Endothelial cell of umbilical vein (primary cell): ENCODE results near the gene ZNF366. TPM values are rescaled to one million over a fixed set of nuclear protein-coding genes. Genes with fewer than 3 reads are reported as not detected.

ENCODE experiments used
- BruUV-seq: library from RNA; stranded (reverse); fragments of 400-500 nt; replicated peaks from 2 replicates; lab custom pipeline; 2021; lab: Mats Ljungman, UMichigan
- CTCF ChIA-PET: fragments of 300-600, 350-600 bp; sonication (Branson Sonifier 250); formaldehyde crosslinking; loops from one replicate; lab custom pipeline; 2021; ENCODE audit warnings: antibody characterized with exemption, inconsistent platforms; lab: Charles Lee
- POLR2A ChIA-PET: fragments of 300-600, 350-600 bp; sonication (Branson Sonifier 250); formaldehyde crosslinking; loops from one replicate; lab custom pipeline; 2021; ENCODE audit warnings: antibody characterized with exemption, inconsistent platforms; lab: Charles Lee
- DNase-seq: peaks from one replicate; pipeline ENCODE4 v3.0.0-alpha.2; 2011; ENCODE audit warnings: low read depth, low spot score
- FAIRE-seq: peaks from 2 replicates; lab custom pipeline; 2011; peaks lifted over from hg19 to GRCh38; lab: Jason Lieb, UNC
- H2AFZ ChIP-seq: 2 replicates; pipeline ENCODE4 v1.6.0; 2012; ENCODE audit warnings: low read depth, low read length, control low read depth, inconsistent platforms
- H3K27ac ChIP-seq: 2 replicates; pipeline ENCODE4 v1.5.1; 2011; ENCODE audit warnings: low read depth, mild to moderate bottlenecking, control low read depth, low read length, moderate library complexity; ENCODE audit not compliant: insufficient read depth
- H3K27me3 ChIP-seq, 2 experiments: 2 replicates each; pipeline versions ENCODE4 v1.6.0 to v1.6.1; 2011; ENCODE audit warnings: low read length in 2 of 2, mixed read lengths in 1 of 2; ENCODE audit not compliant: control insufficient read depth in 2 of 2, insufficient read depth in 2 of 2
- H3K36me3 ChIP-seq, 2 experiments: 2 replicates in 1 of 2; 3 replicates in 1 of 2; pipeline ENCODE4 v1.5.1; 2011; ENCODE audit warnings: low read length in 2 of 2, mild to moderate bottlenecking in 1 of 2, moderate library complexity in 1 of 2; ENCODE audit not compliant: control insufficient read depth in 2 of 2, insufficient read depth in 2 of 2; ENCODE audit errors: extremely low read depth in 1 of 2
- H3K4me1 ChIP-seq: 3 replicates; pipeline ENCODE4 v1.5.1; 2011; ENCODE audit warnings: mild to moderate bottlenecking, low read length; ENCODE audit not compliant: control insufficient read depth, insufficient read depth; ENCODE audit errors: extremely low read depth
- H3K4me2 ChIP-seq: 2 replicates; pipeline ENCODE4 v1.6.1; 2011; ENCODE audit warnings: low read length, control low read depth, mixed read lengths; ENCODE audit not compliant: insufficient read depth
- H3K4me3 ChIP-seq, 3 experiments: fragments of 200-600 bp in 1 of 3; sonication (generic), shearing (Covaris generic) in 1 of 3; replicated peaks in 1 of 3; 2 replicates each; pipeline ENCODE4 v1.5.1; 2011 to 2016; ENCODE audit warnings: control low read depth in 3 of 3, low read length in 3 of 3, mild to moderate bottlenecking in 2 of 3, inconsistent platforms in 1 of 3, low read depth in 1 of 3, moderate library complexity in 1 of 3; ENCODE audit not compliant: insufficient read depth in 1 of 3
- H3K79me2 ChIP-seq: 2 replicates; pipeline ENCODE4 v1.6.0; 2012; ENCODE audit warnings: low read length, inconsistent platforms; ENCODE audit not compliant: control insufficient read depth, insufficient read depth
- H3K9ac ChIP-seq: replicated peaks from 2 replicates; pipeline ENCODE3; 2011; ENCODE audit warnings: low read length, control low read depth; ENCODE audit not compliant: insufficient read depth; ENCODE audit errors: extremely low read depth
- H3K9me1 ChIP-seq: replicated peaks from 3 replicates; pipeline ENCODE4 v1.6.0; 2011; ENCODE audit warnings: mild to moderate bottlenecking, low read length; ENCODE audit not compliant: control insufficient read depth, insufficient read depth; ENCODE audit errors: extremely low read depth
- H3K9me3 ChIP-seq: replicated peaks from 2 replicates; pipeline ENCODE4 v1.5.1; 2012; ENCODE audit warnings: low read length, inconsistent platforms; ENCODE audit not compliant: control insufficient read depth, insufficient read depth
- H4K20me1 ChIP-seq: replicated peaks from 2 replicates; pipeline ENCODE3; 2011; ENCODE audit warnings: mild to moderate bottlenecking, low read length; ENCODE audit not compliant: control insufficient read depth, insufficient read depth; ENCODE audit errors: extremely low read depth
- EZH2 ChIP-seq: IDR thresholded peaks from 2 replicates; pipeline ENCODE4 v1.6.1; 2012; ENCODE audit warnings: borderline replicate concordance, low read depth, mild to moderate bottlenecking, moderate library complexity, low read length, inconsistent platforms; ENCODE audit not compliant: severe bottlenecking
- FOS ChIP-seq: IDR thresholded peaks from 2 replicates; pipeline ENCODE4 v1.6.1; 2011; ENCODE audit warnings: mild to moderate bottlenecking, low read length, moderate library complexity, borderline replicate concordance; ENCODE audit not compliant: insufficient read depth
- GATA2 ChIP-seq: IDR thresholded peaks from 2 replicates; pipeline ENCODE4 v1.7.0; 2011; ENCODE audit warnings: low read depth, mild to moderate bottlenecking, moderate library complexity, mixed read lengths, low read length; ENCODE audit not compliant: insufficient read length, insufficient read depth
- JUN ChIP-seq: IDR thresholded peaks from 2 replicates; pipeline ENCODE4 v1.6.1; 2011; ENCODE audit warnings: borderline replicate concordance, low read depth; ENCODE audit not compliant: insufficient read length, insufficient read depth
- MYC ChIP-seq: IDR thresholded peaks from one replicate; pipeline ENCODE4 v1.6.1; 2011; ENCODE audit warnings: mild to moderate bottlenecking, low read depth, low read length
- POLR2A ChIP-seq: IDR thresholded peaks from 2 replicates; pipeline ENCODE4 v1.6.1; 2012; ENCODE audit warnings: low read depth, mild to moderate bottlenecking, control low read depth, low read length
- POLR2AphosphoS5 ChIP-seq: IDR thresholded peaks from 2 replicates; pipeline ENCODE4 v1.6.1; 2012; ENCODE audit warnings: low read depth, mild to moderate bottlenecking, control low read depth, low read length, moderate library complexity; ENCODE audit not compliant: insufficient read depth
- dilution Hi-C: fragments of 300-500 bp; cut with MboI; formaldehyde crosslinking; loops from one replicate; pipeline ENCODE4 v1.15.0; 2019; ENCODE audit warnings: low sequenced_read_pairs; ENCODE audit not compliant: extremely low pct_ligation_motif_present
- intact Hi-C: fragments of 100-400 bp; cut with micrococcal nuclease; formaldehyde crosslinking; loops from one replicate; pipeline ENCODE4 v1.10.0; 2022
- polyA plus RNA-seq, 4 experiments: library from polyadenylated mRNA; depleted of rRNA in 3 of 4; stranded (reverse) in 3 of 4; unstranded in 1 of 4; fragments of >200 nt; gene quantifications; 2 replicates each; pipeline versions ENCODE4 v1.2.1 to v1.2.3, GENCODE V29; 2011 to 2012; ENCODE audit warnings: missing spikeins in 1 of 4
- total RNA-seq: library from RNA; stranded (reverse); gene quantifications from 2 replicates; pipeline ENCODE4 v1.2.3, GENCODE V29; 2021
- TF ChIP-seq, protein P1 (sequence below), 2 donors: IDR thresholded peaks; 1 replicate in 1 of 2; 2 replicates in 1 of 2; pipeline ENCODE4 v1.5.1; 2011; ENCODE audit warnings: low read length in 2 of 2, mild to moderate bottlenecking in 2 of 2, moderate library complexity in 2 of 2, control low read depth in 1 of 2, inconsistent platforms in 1 of 2, low read depth in 1 of 2; ENCODE audit not compliant: insufficient read depth in 1 of 2; ENCODE audit errors: extremely low read depth in 1 of 2
- TF ChIP-seq, protein P2 (sequence below): IDR thresholded peaks from 2 replicates; pipeline ENCODE4 v1.6.1; 2011; ENCODE audit not compliant: insufficient read depth, insufficient read length

ZNF366 gene
- total and polyA plus RNA-seq, 2 donors (not counting 3 experiments of a cell fraction or from before 2014, with no cell fraction given): 1.3 to 4.1 TPM

DNA sequence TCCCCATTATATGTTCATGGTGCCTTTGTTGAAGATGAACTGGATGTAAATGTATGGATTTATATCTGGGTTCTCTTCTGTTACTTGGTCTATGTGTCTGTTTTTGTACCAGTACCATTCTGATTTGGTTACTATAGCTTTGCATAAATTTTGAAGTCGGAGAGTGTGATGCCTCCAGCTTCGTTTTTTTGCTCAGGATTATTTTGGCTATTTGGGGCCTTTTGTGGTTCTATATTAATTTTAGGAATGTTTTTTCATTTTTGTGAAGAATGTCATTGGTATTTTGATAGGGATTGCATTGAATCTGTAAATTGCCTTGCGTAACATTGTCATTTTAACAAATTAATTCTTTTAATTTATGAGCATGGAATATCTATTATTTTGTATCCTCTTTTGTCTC lies 36.6 kb upstream of the ZNF366 start:
- Histone ChIP-seq H2AFZ (no peak overlapping the region), H3K79me2 (no peaks in the 10 kb centered on the region), H3K4me1 (no peaks in the 10 kb centered on the region), H3K27ac (no peak overlapping the region), H4K20me1 (no peaks in the 10 kb centered on the region), H3K9ac (no peak overlapping the region), H3K9me1 (no peaks in the 10 kb centered on the region), H3K9me3 (no peaks in the 10 kb centered on the region), H3K4me3 (no peak overlapping the region), H3K4me2 (no peak overlapping the region), H3K36me3 (no peaks in the 10 kb centered on the region), H3K27me3 (no peaks in the 10 kb centered on the region)
- intact Hi-C loops (no loop called here), dilution Hi-C loops (no loop called here)
- ChIA-PET POLR2A (no interaction called here), CTCF (interaction anchor here (1.0 kb wide), 1 partner anchor 24 kb away, joined by 3 read pairs; no protein-coding TSS in a partner anchor)
- TF ChIP-seq GATA2: no peak
- TF ChIP-seq POLR2A: no peak
- TF ChIP-seq, protein P1, sequence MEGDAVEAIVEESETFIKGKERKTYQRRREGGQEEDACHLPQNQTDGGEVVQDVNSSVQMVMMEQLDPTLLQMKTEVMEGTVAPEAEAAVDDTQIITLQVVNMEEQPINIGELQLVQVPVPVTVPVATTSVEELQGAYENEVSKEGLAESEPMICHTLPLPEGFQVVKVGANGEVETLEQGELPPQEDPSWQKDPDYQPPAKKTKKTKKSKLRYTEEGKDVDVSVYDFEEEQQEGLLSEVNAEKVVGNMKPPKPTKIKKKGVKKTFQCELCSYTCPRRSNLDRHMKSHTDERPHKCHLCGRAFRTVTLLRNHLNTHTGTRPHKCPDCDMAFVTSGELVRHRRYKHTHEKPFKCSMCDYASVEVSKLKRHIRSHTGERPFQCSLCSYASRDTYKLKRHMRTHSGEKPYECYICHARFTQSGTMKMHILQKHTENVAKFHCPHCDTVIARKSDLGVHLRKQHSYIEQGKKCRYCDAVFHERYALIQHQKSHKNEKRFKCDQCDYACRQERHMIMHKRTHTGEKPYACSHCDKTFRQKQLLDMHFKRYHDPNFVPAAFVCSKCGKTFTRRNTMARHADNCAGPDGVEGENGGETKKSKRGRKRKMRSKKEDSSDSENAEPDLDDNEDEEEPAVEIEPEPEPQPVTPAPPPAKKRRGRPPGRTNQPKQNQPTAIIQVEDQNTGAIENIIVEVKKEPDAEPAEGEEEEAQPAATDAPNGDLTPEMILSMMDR (IDR thresholded peaks at IDR 0.05; ENCODE audit: extremely low read depth in 1 of 2, insufficient read depth in 1 of 2, low read depth in 1 of 2, low read length in 2 of 2): no peak
- TF ChIP-seq, protein P2, sequence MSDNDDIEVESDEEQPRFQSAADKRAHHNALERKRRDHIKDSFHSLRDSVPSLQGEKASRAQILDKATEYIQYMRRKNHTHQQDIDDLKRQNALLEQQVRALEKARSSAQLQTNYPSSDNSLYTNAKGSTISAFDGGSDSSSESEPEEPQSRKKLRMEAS: no peak
- no peak for TF ChIP-seq JUN
- TF ChIP-seq FOS: no peak
- no peak for TF ChIP-seq MYC
- no peak for TF ChIP-seq POLR2AphosphoS5
- no peak for TF ChIP-seq EZH2
- BruUV-seq: no TSS peak
- DNase-seq (no peak), FAIRE-seq (no peak)
